GM06990 (cell line): ENCODE results near the gene CAMTA1.

Experiments used
- DNase-seq: peaks from one replicate; pipeline ENCODE4 v3.0.0-alpha.2; 2011; ENCODE audit not compliant: insufficient read length; ENCODE audit errors: extremely low read depth
- H3K27me3 ChIP-seq: replicated peaks from 2 replicates; pipeline ENCODE4 v1.6.0; 2011; ENCODE audit warnings: low read length; ENCODE audit not compliant: control insufficient read depth, insufficient read depth
- H3K36me3 ChIP-seq: 2 replicates; pipeline ENCODE4 v1.5.1; 2011; ENCODE audit warnings: low read length; ENCODE audit not compliant: control insufficient read depth, insufficient read depth
- H3K4me3 ChIP-seq: replicated peaks from 2 replicates; pipeline ENCODE4 v1.5.1; 2011; ENCODE audit warnings: low read depth, mild to moderate bottlenecking, control low read depth, low read length
- CTCF ChIP-seq: IDR thresholded peaks from 2 replicates; pipeline ENCODE4 v1.5.1; 2011; ENCODE audit warnings: low read length, control low read depth, mild to moderate bottlenecking, inconsistent platforms; ENCODE audit not compliant: insufficient read depth, poor library complexity, severe bottlenecking

Gene CAMTA1

DNA sequence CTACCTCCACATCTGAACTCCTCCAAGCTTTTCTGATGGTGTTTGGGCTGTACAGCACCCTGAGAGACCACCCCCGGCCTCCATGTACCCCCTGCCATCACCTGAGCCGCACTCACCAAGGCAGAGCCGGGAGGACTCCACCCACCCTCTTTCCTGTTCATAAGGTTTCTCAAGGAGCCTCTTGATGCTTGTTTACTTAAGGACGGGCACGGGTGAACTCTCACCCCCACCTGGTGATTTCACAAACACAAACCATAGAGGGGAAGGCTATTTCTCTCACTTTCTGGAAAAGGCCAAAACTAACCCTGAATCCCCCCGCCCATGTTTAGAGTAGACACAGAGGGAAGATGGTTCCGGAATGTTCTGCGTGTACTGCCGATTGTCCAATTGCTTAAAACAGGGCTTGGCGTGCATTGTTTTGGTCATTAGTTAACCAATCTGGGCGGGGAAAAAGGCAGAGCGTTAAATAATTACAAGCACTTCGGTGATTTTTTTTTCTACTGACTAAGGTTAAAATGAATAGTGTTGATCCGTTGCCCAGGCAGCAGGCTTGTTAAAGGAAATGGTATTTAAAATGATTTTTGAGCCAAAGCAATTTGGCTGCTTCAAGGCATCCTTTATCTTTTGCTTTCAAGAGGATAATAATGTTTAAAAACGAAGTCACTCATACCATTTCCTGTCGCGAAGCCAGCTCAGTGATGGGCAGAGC is 706.0 kb downstream of the CAMTA1 start:
- H3K36me3 ChIP-seq, result no peaks in the 10 kb centered on the region
- H3K4me3 ChIP-seq, result no peak overlapping the region
- no peak for TF ChIP-seq CTCF
- no peak for DNase-seq
- no peaks in the 10 kb centered on the region; the same call in 1 of the 2 replicates for H3K27me3 ChIP-seq

- no peak for DNase-seq
- no peaks in the 10 kb centered on the region for H3K36me3 ChIP-seq
- TF ChIP-seq CTCF, result no peak
- H3K4me3 ChIP-seq, result no peak overlapping the region
- no peaks in the 10 kb centered on the region; the same call in 1 of the 2 replicates for H3K27me3 ChIP-seq
Measured at GRCh38 chr1:7491818-7492173, 706.5 kb downstream of the CAMTA1 start.

DNA sequence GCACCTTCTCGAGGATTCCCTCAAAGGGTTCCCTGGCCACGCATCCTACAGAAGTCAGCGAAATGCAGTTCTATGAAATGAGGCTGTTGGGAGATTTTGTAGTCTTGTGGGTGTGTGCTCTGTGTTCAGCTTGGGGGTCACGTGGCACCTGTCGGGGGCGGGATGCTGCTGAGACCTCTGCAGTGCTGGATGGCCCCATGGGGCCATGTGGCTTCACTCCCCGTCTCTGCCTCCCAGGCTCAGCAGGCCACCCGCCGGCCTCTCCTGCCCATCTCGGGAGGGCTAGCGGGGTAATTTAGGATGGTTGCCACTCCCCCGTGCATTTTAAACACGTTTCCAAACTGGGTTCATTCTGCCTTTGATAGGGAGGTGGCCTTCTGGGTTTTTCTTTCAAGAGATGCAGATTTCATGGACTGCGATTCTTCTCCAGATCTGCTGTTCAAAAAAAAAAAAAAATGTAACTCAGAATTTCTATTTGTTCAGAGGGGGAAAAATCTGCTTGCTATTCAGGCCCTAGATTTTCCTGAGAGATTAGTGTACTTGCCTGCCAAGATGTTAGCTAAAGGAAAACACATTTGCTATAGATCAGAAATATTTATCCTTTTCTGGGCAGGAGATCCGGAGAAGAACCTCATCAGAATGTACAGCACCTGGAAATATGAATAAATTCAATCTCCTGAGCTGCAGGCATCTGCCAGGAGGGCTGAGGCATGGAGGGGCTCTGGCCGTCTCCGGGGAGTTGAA is 708.6 kb downstream of the CAMTA1 start:
- H3K36me3 ChIP-seq, result no peaks in the 10 kb centered on the region
- TF ChIP-seq CTCF, result no peak
- H3K4me3 ChIP-seq, result no peak overlapping the region
- no peak for DNase-seq
- H3K27me3 ChIP-seq, result no peaks in the 10 kb centered on the region; the same call in 1 of the 2 replicates

DNA sequence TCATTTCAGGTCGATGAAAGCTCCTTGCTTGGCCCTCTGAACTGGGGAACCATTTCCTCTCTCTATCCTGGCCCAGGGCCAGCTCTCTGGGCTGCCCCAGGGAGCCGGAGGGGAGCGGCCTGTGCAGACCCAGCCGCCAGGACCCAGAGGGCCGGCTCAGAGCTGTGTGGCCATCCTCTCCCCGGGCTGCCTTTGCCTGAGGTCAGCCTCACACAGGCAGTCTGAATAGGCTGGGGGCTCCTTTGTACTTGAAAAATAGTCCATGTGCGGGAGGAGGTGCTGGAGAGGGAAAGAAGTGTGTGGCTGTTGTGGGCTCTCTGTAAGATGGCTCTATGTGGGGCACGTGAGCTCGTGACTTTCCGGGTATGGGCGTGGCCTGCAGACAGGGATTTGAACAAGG is 710.7 kb downstream of the CAMTA1 start:
- Histone ChIP-seq H3K27me3 (no peaks in the 10 kb centered on the region), H3K36me3 (no peaks in the 10 kb centered on the region), H3K4me3 (no peak overlapping the region)
- TF ChIP-seq CTCF, result no peak
- DNase-seq, result no peak

- no peaks in the 10 kb centered on the region for H3K36me3 ChIP-seq
- no peak for DNase-seq
- H3K4me3 ChIP-seq, result no peak overlapping the region
- no peak for TF ChIP-seq CTCF
- no peaks in the 10 kb centered on the region for H3K27me3 ChIP-seq
Measured at GRCh38 chr1:7497107-7497637, 711.9 kb downstream of the CAMTA1 start.
